Astrocyte of the spinal cord (primary cell): ENCODE results near the gene TRIM9.

Experiments used
- DNase-seq: peaks from one replicate; pipeline ENCODE4 v3.0.0; 2011; ENCODE audit warnings: low read depth, low spot score
- H3K4me3 ChIP-seq: 2 replicates; pipeline ENCODE4 v1.5.1; 2011; ENCODE audit warnings: low read depth, mild to moderate bottlenecking, low read length, moderate library complexity
- CTCF ChIP-seq: IDR thresholded peaks from 2 replicates; pipeline ENCODE4 v1.5.1; 2012; ENCODE audit warnings: low read depth, mild to moderate bottlenecking, low read length, inconsistent platforms
- in situ Hi-C: cut with HindIII; loops from 2 replicates; pipeline ENCODE4 v1.10.0; 2017; ENCODE audit warnings: low sequenced_read_pairs

The TRIM9 gene

GRCh38 chr14:51086044-51086443 lies 8.9 kb downstream of the TRIM9 start:
- TF ChIP-seq CTCF: no peak
- in situ Hi-C loops: no loop called here
- no peak for DNase-seq
- no peak overlapping the region for H3K4me3 ChIP-seq

GRCh38 chr14:51084962-51085361 lies 9.9 kb downstream of the TRIM9 start:
- DNase-seq: no peak
- TF ChIP-seq CTCF: no peak
- H3K4me3 ChIP-seq: no peak overlapping the region
- in situ Hi-C loops: no loop called here

- TF ChIP-seq CTCF: no peak
- no peak overlapping the region for H3K4me3 ChIP-seq
- in situ Hi-C loops: no loop called here
- no peak for DNase-seq
Observed at GRCh38 chr14:51084507-51084906, 10.4 kb downstream of the TRIM9 start.

GRCh38 chr14:51082349-51082748 lies 12.6 kb downstream of the TRIM9 start:
- DNase-seq: no peak
- in situ Hi-C loops: no loop called here
- TF ChIP-seq CTCF: no peak
- H3K4me3 ChIP-seq: no peak overlapping the region

GRCh38 chr14:51081712-51082111 lies 13.2 kb downstream of the TRIM9 start:
- no peak for DNase-seq

GRCh38 chr14:51081209-51081608 lies 13.7 kb downstream of the TRIM9 start:
- no peak for DNase-seq
- in situ Hi-C loops: no loop called here
- H3K4me3 ChIP-seq: no peak overlapping the region
- no peak for TF ChIP-seq CTCF

More at GRCh38 chr14:51081712-51082111, 13.2 kb downstream of the TRIM9 start:
- H3K4me3 ChIP-seq: no peak overlapping the region
- in situ Hi-C loops: no loop called here
- TF ChIP-seq CTCF: no peak

- in situ Hi-C loops: no loop called here
- no peak for DNase-seq
- TF ChIP-seq CTCF: no peak
- no peak overlapping the region for H3K4me3 ChIP-seq
Observed at GRCh38 chr14:51080645-51081044, 14.3 kb downstream of the TRIM9 start.
